ENCODE measurements around the gene RCOR2. TPM values are rescaled to one million over a fixed set of nuclear protein-coding genes. Genes with fewer than 3 reads are reported as not detected.

The RCOR2 gene
- total RNA-seq, 4 donors from 2014 or later = 0.40 to 0.45 (median 0.42) TPM; not detected in 1

- Histone ChIP-seq H3K9me3 (no peaks in the 10 kb centered on the region), H3K27ac (replicated peaks in 1 of 4) (peak overlapping the region in 1 of 4 donors; percentile 7), H3K4me3 (no peak overlapping the region), H3K36me3 (peaks cover 48 to 100% (median 95%) of the 10 kb centered on the region in 4 donors), H3K27me3 (no peaks in the 10 kb centered on the region), H3K4me1 (peaks cover 8 to 41% (median 24%) of the 10 kb centered on the region in 4 donors)
- no peak for TF ChIP-seq POLR2AphosphoS5 (IDR thresholded peaks at IDR 0.05)
- TF ChIP-seq POLR2A (IDR thresholded peaks at IDR 0.05; ENCODE audit: low read depth) = no peak
- TF ChIP-seq CTCF (IDR thresholded peaks at IDR 0.05) = no peak
- no peak for TF ChIP-seq EP300 (IDR thresholded peaks at IDR 0.05)
- WGBS = 75% methylated on average over 6 of the region's 6 CpGs
- intact Hi-C loops (cut with DNase I) = no loop called here
- no peak for DNase-seq (ENCODE audit: extremely low spot score)
Measured at GRCh38 chr11:63905179-63905578, 11.8 kb downstream of the RCOR2 start.

GRCh38 chr11:63904743-63905142, 12.2 kb downstream of the RCOR2 start:
- Histone ChIP-seq H3K4me3 (no peak overlapping the region), H3K36me3 (peaks cover 52 to 100% (median 97%) of the 10 kb centered on the region in 4 donors), H3K9me3 (no peaks in the 10 kb centered on the region), H3K27me3 (no peaks in the 10 kb centered on the region), H3K4me1 (peaks cover 8 to 37% (median 21%) of the 10 kb centered on the region in 4 donors), H3K27ac (replicated peaks in 1 of 4) (peak overlapping the region in 1 of 4 donors; percentile 7)
- TF ChIP-seq POLR2A (IDR thresholded peaks at IDR 0.05; ENCODE audit: low read depth) = no peak
- no peak for TF ChIP-seq CTCF (IDR thresholded peaks at IDR 0.05)
- no peak for TF ChIP-seq POLR2AphosphoS5 (IDR thresholded peaks at IDR 0.05)
- no peak for TF ChIP-seq EP300 (IDR thresholded peaks at IDR 0.05)
- no peak for DNase-seq (ENCODE audit: extremely low spot score)
- 87% methylated on average over 9 of the region's 13 CpGs for WGBS
- intact Hi-C loops (cut with DNase I) = no loop called here

GRCh38 chr11:63903884-63904283, 13.1 kb downstream of the RCOR2 start:
- intact Hi-C loops (cut with DNase I) = no loop called here
- Histone ChIP-seq H3K27ac (replicated peaks in 1 of 4) (no peak overlapping the region), H3K4me3 (no peak overlapping the region), H3K4me1 (peaks cover 8 to 28% (median 16%) of the 10 kb centered on the region in 4 donors), H3K27me3 (no peaks in the 10 kb centered on the region), H3K36me3 (peaks cover 61 to 100% (median 97%) of the 10 kb centered on the region in 4 donors), H3K9me3 (no peaks in the 10 kb centered on the region)
- WGBS = 85% methylated on average over 14 of the region's 14 CpGs
- TF ChIP-seq POLR2A (IDR thresholded peaks at IDR 0.05; ENCODE audit: low read depth) = no peak
- TF ChIP-seq POLR2AphosphoS5 (IDR thresholded peaks at IDR 0.05) = no peak
- no peak for TF ChIP-seq EP300 (IDR thresholded peaks at IDR 0.05)
- TF ChIP-seq CTCF (IDR thresholded peaks at IDR 0.05) = no peak
- no peak for DNase-seq (ENCODE audit: extremely low spot score)

- TF ChIP-seq CTCF (IDR thresholded peaks at IDR 0.05) (peak in 1 of 3 experiments; percentile 4), POLR2AphosphoS5 (IDR thresholded peaks at IDR 0.05) (no peak)
- H3K36me3 ChIP-seq = peaks cover 69 to 100% (median 97%) of the 10 kb centered on the region in 4 donors
Measured at GRCh38 chr11:63901660-63902059, 15.3 kb downstream of the RCOR2 start.

More at GRCh38 chr11:63901660-63902059, 15.3 kb downstream of the RCOR2 start:
- Histone ChIP-seq H3K4me3 (no peak overlapping the region), H3K9me3 (no peaks in the 10 kb centered on the region), H3K27me3 (no peaks in the 10 kb centered on the region), H3K4me1 (peaks cover 0 to 13% (median 4%) of the 10 kb centered on the region in 4 donors), H3K27ac (replicated peaks in 1 of 4) (no peak overlapping the region)
- WGBS = 83% methylated on average over 3 of the region's 3 CpGs
- intact Hi-C loops (cut with DNase I) = no loop called here
- DNase-seq (ENCODE audit: extremely low spot score) = no peak

Data from esophagus muscularis mucosa (tissue), 4 donors.